WTC11 (cell line): Measurements from ENCODE around the gene SMIM10. TPM values are rescaled to one million over a fixed set of nuclear protein-coding genes. Genes with fewer than 3 reads are reported as not detected.

Experiments
- ATAC-seq: fragments of 200-7000 bp; cut with Tn5 transposase; 2 replicates; pipeline ENCODE4 v1.10.0; 2021; ENCODE audit warnings: mild to moderate bottlenecking, moderate library complexity
- CTCF ChIA-PET: fragments of 300-600 bp; sonication (Branson Sonifier 250); formaldehyde crosslinking; loops from one replicate; lab custom pipeline; 2021; ENCODE audit warnings: antibody characterized with exemption; lab: Charles Lee
- POLR2A ChIA-PET: fragments of 350-600 bp; sonication (Branson Sonifier 250); formaldehyde crosslinking; loops from one replicate; lab custom pipeline; 2021; ENCODE audit warnings: antibody characterized with exemption; lab: Charles Lee
- DNase-seq: peaks from one replicate; pipeline ENCODE4 v3.0.0; 2021; ENCODE audit warnings: low spot score
- H3K27ac Mint-ChIP-seq: 2 replicates; pipeline ENCODE4 v1.8.0; 2021; ENCODE audit warnings: mixed read lengths
- H3K27me3 Mint-ChIP-seq: 2 replicates; pipeline ENCODE4 v1.8.0; 2021; ENCODE audit warnings: low read depth, mild to moderate bottlenecking, moderate library complexity, mixed read lengths
- H3K36me3 Mint-ChIP-seq: 2 replicates; pipeline ENCODE4 v1.8.0; 2021; ENCODE audit warnings: mixed read lengths
- H3K4me1 Mint-ChIP-seq: 2 replicates; pipeline ENCODE4 v1.8.0; 2022; ENCODE audit warnings: mixed read lengths
- H3K4me3 Mint-ChIP-seq: 2 replicates; pipeline ENCODE4 v1.8.0; 2021; ENCODE audit warnings: mild to moderate bottlenecking, moderate library complexity, mixed read lengths
- H3K9me3 Mint-ChIP-seq: 2 replicates; pipeline ENCODE4 v1.8.0; 2021; ENCODE audit warnings: mixed read lengths
- ATF1 ChIP-seq: sonication (generic); formaldehyde crosslinking; IDR thresholded peaks from 2 replicates; pipeline ENCODE4 v1.8.1; 2023; ENCODE audit warnings: mild to moderate bottlenecking, moderate library complexity, missing genetic modification reagents
- FOXJ3 ChIP-seq: sonication (generic); formaldehyde crosslinking; IDR thresholded peaks from 2 replicates; pipeline ENCODE4 v1.9.0; 2021; ENCODE audit warnings: missing genetic modification reagents, mild to moderate bottlenecking, borderline replicate concordance
- GRHL2 ChIP-seq: fragments of 250-450 bp; sonication (Bioruptor Pico); IDR thresholded peaks from 2 replicates; pipeline ENCODE4 v1.8.0; 2022; ENCODE audit warnings: mild to moderate bottlenecking, moderate library complexity; ENCODE audit not compliant: insufficient replicate concordance, severe bottlenecking
- NFYB ChIP-seq: sonication (generic); formaldehyde crosslinking; conservative IDR thresholded peaks from 2 replicates; pipeline ENCODE4 v1.8.0; 2022; ENCODE audit warnings: low read depth, missing genetic modification reagents
- NR2C2 ChIP-seq: sonication (generic); formaldehyde crosslinking; IDR thresholded peaks from 2 replicates; pipeline ENCODE4 v1.8.0; 2022; ENCODE audit warnings: mild to moderate bottlenecking, missing genetic modification reagents
- PRRX2 ChIP-seq: fragments of 250-450 bp; sonication (Bioruptor Pico); IDR thresholded peaks from 2 replicates; pipeline ENCODE4 v1.8.0; 2021; ENCODE audit warnings: mild to moderate bottlenecking
- SP1 ChIP-seq: sonication (generic); formaldehyde crosslinking; conservative IDR thresholded peaks from 2 replicates; pipeline ENCODE4 v1.8.1; 2022; ENCODE audit warnings: missing genetic modification reagents
- TEAD4 ChIP-seq: sonication (generic); formaldehyde crosslinking; IDR thresholded peaks from 2 replicates; pipeline ENCODE4 v1.8.0; 2022; ENCODE audit warnings: mild to moderate bottlenecking, missing genetic modification reagents
- ZBTB21 ChIP-seq: sonication (generic); formaldehyde crosslinking; IDR thresholded peaks from 2 replicates; pipeline ENCODE4 v1.8.1; 2023; ENCODE audit warnings: mild to moderate bottlenecking, missing genetic modification reagents, borderline replicate concordance
- ZNF121 ChIP-seq: sonication (generic); formaldehyde crosslinking; IDR thresholded peaks from 2 replicates; pipeline ENCODE4 v1.8.0; 2023; ENCODE audit warnings: missing genetic modification reagents
- ZNF138 ChIP-seq: sonication (generic); formaldehyde crosslinking; conservative IDR thresholded peaks from 2 replicates; pipeline ENCODE4 v1.8.1; 2022; ENCODE audit warnings: mild to moderate bottlenecking, moderate library complexity, missing genetic modification reagents
- ZNF416 ChIP-seq: fragments of 250-450 bp; sonication (Bioruptor Pico); IDR thresholded peaks from 2 replicates; pipeline ENCODE4 v1.9.0; 2021; ENCODE audit warnings: mild to moderate bottlenecking, inconsistent platforms
- total RNA-seq: library from RNA; stranded (reverse); gene quantifications from 3 replicates; pipeline ENCODE4 v1.2.3, GENCODE V29; 2021
- TF ChIP-seq, protein P1 (sequence below): sonication (generic); formaldehyde crosslinking; IDR thresholded peaks from 2 replicates; pipeline ENCODE4 v1.8.1; 2023; ENCODE audit warnings: mild to moderate bottlenecking, missing genetic modification reagents
- TF ChIP-seq, protein P2 (sequence below): sonication (generic); formaldehyde crosslinking; IDR thresholded peaks from 2 replicates; pipeline ENCODE4 v1.8.1; 2023; ENCODE audit warnings: mild to moderate bottlenecking, moderate library complexity, missing genetic modification reagents
- TF ChIP-seq, protein P3 (sequence below): sonication (generic); formaldehyde crosslinking; IDR thresholded peaks from 2 replicates; pipeline ENCODE4 v1.8.0; 2023; ENCODE audit warnings: missing genetic modification reagents, mild to moderate bottlenecking, borderline replicate concordance
- TF ChIP-seq, protein P4 (sequence below): sonication (generic); formaldehyde crosslinking; IDR thresholded peaks from 2 replicates; pipeline ENCODE4 v1.8.0; 2023; ENCODE audit warnings: missing genetic modification reagents
- TF ChIP-seq, protein P5 (sequence below): sonication (generic); formaldehyde crosslinking; IDR thresholded peaks from 2 replicates; pipeline ENCODE4 v1.8.1; 2023; ENCODE audit warnings: mild to moderate bottlenecking, missing genetic modification reagents

Gene SMIM10
- total RNA-seq, 1 experiment from 2014 or later = 1.3 TPM

DNA sequence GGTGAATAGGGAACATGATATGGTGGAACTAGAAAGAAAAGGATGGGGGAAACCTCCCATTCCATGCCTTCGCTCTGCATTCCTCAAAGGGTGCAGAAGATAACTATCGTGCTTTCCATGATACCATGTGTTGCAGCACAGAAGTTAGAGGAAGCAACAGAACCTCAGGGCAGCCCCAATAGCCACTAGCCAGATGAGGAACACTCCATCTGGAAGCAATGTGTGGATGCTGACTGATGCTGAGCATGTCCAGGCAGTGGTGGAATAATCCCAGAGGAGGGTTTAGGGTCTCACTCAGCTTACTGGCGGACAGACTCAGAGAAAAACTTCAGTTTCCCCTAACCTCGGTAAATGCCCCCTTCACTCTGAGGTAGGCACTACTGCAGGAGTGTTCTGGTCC, 7.5 kb downstream of the SMIM10 start (continued):
- TF ChIP-seq, protein P1, sequence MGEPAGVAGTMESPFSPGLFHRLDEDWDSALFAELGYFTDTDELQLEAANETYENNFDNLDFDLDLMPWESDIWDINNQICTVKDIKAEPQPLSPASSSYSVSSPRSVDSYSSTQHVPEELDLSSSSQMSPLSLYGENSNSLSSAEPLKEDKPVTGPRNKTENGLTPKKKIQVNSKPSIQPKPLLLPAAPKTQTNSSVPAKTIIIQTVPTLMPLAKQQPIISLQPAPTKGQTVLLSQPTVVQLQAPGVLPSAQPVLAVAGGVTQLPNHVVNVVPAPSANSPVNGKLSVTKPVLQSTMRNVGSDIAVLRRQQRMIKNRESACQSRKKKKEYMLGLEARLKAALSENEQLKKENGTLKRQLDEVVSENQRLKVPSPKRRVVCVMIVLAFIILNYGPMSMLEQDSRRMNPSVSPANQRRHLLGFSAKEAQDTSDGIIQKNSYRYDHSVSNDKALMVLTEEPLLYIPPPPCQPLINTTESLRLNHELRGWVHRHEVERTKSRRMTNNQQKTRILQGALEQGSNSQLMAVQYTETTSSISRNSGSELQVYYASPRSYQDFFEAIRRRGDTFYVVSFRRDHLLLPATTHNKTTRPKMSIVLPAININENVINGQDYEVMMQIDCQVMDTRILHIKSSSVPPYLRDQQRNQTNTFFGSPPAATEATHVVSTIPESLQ = no peak
- no peak for TF ChIP-seq GRHL2
- no peak for TF ChIP-seq ZNF416 (CRISPR knock-in tag)
- TF ChIP-seq TEAD4 (CRISPR knock-in tag) = no peak
- TF ChIP-seq ZBTB21 (CRISPR knock-in tag) = no peak
- TF ChIP-seq, protein P2, sequence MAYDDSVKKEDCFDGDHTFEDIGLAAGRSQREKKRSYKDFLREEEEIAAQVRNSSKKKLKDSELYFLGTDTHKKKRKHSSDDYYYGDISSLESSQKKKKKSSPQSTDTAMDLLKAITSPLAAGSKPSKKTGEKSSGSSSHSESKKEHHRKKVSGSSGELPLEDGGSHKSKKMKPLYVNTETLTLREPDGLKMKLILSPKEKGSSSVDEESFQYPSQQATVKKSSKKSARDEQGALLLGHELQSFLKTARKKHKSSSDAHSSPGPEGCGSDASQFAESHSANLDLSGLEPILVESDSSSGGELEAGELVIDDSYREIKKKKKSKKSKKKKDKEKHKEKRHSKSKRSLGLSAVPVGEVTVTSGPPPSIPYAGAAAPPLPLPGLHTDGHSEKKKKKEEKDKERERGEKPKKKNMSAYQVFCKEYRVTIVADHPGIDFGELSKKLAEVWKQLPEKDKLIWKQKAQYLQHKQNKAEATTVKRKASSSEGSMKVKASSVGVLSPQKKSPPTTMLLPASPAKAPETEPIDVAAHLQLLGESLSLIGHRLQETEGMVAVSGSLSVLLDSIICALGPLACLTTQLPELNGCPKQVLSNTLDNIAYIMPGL = no peak
- TF ChIP-seq, protein P3, sequence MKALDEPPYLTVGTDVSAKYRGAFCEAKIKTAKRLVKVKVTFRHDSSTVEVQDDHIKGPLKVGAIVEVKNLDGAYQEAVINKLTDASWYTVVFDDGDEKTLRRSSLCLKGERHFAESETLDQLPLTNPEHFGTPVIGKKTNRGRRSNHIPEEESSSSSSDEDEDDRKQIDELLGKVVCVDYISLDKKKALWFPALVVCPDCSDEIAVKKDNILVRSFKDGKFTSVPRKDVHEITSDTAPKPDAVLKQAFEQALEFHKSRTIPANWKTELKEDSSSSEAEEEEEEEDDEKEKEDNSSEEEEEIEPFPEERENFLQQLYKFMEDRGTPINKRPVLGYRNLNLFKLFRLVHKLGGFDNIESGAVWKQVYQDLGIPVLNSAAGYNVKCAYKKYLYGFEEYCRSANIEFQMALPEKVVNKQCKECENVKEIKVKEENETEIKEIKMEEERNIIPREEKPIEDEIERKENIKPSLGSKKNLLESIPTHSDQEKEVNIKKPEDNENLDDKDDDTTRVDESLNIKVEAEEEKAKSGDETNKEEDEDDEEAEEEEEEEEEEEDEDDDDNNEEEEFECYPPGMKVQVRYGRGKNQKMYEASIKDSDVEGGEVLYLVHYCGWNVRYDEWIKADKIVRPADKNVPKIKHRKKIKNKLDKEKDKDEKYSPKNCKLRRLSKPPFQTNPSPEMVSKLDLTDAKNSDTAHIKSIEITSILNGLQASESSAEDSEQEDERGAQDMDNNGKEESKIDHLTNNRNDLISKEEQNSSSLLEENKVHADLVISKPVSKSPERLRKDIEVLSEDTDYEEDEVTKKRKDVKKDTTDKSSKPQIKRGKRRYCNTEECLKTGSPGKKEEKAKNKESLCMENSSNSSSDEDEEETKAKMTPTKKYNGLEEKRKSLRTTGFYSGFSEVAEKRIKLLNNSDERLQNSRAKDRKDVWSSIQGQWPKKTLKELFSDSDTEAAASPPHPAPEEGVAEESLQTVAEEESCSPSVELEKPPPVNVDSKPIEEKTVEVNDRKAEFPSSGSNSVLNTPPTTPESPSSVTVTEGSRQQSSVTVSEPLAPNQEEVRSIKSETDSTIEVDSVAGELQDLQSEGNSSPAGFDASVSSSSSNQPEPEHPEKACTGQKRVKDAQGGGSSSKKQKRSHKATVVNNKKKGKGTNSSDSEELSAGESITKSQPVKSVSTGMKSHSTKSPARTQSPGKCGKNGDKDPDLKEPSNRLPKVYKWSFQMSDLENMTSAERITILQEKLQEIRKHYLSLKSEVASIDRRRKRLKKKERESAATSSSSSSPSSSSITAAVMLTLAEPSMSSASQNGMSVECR = no peak
- TF ChIP-seq, protein P4, sequence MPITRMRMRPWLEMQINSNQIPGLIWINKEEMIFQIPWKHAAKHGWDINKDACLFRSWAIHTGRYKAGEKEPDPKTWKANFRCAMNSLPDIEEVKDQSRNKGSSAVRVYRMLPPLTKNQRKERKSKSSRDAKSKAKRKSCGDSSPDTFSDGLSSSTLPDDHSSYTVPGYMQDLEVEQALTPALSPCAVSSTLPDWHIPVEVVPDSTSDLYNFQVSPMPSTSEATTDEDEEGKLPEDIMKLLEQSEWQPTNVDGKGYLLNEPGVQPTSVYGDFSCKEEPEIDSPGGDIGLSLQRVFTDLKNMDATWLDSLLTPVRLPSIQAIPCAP (CRISPR knock-in tag) = no peak

DNA sequence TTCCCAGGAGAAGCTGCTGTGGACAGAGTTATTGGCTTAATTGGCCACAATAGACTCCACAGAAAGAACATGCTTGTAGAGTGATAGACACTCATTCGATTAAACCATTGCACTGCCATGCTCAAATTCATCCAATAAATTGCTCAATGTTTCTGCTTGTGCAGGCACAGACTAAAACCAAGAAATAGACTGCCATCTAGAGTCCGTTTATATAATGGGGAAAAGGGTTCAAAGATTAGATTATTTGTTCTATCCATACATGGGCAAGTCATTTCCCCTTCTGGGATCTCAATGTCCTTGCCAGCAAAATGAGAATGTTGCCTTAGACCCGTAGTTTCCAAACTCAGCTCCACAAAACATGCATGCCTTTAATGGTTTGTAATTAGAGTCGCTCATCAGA, 8.7 kb downstream of the SMIM10 start:
- no peaks in the 10 kb centered on the region for H3K9me3 Mint-ChIP-seq
- POLR2A ChIA-PET = no interaction called here
- TF ChIP-seq SP1 (CRISPR knock-in tag) = no peak
- no peak for TF ChIP-seq NR2C2 (CRISPR knock-in tag)
- TF ChIP-seq TEAD4 (CRISPR knock-in tag) = no peak
- no peak for TF ChIP-seq PRRX2
- TF ChIP-seq, protein P3 = no peak
- no peak for TF ChIP-seq ZNF138
- no peak for TF ChIP-seq ZNF121 (CRISPR knock-in tag)
- TF ChIP-seq FOXJ3 (CRISPR knock-in tag) = no peak
- no peak for TF ChIP-seq NFYB (CRISPR knock-in tag)
- TF ChIP-seq, protein P5, sequence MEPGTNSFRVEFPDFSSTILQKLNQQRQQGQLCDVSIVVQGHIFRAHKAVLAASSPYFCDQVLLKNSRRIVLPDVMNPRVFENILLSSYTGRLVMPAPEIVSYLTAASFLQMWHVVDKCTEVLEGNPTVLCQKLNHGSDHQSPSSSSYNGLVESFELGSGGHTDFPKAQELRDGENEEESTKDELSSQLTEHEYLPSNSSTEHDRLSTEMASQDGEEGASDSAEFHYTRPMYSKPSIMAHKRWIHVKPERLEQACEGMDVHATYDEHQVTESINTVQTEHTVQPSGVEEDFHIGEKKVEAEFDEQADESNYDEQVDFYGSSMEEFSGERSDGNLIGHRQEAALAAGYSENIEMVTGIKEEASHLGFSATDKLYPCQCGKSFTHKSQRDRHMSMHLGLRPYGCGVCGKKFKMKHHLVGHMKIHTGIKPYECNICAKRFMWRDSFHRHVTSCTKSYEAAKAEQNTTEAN (CRISPR knock-in tag) = no peak
- no peak for TF ChIP-seq ATF1 (CRISPR knock-in tag)
- TF ChIP-seq, all 79 proteins: peak for 0
- Mint-ChIP-seq H3K4me1 (peaks cover 12% of the 10 kb centered on the region), H3K36me3 (no peaks in the 10 kb centered on the region), H3K4me3 (no peak overlapping the region), H3K27ac (no peak overlapping the region), H3K27me3 (no peaks in the 10 kb centered on the region)
- CTCF ChIA-PET = interaction anchor here (0.7 kb wide), 1 partner anchor 79 kb away, joined by 3 read pairs; no protein-coding TSS in a partner anchor
- DNase-seq (no peak), ATAC-seq (no peak)
